Measurements from ENCODE around the gene EAF1. TPM values are rescaled to one million over a fixed set of nuclear protein-coding genes. Genes with fewer than 3 reads are reported as not detected.

EAF1 gene
- 10 to 100 TPM; 11.8 to 30.6 (median 20.6) TPM for total RNA-seq
- polyA plus RNA-seq, result 10 to 100 TPM in 1 of 3 donors, 1 to 10 TPM in 2; 2.6 to 22.5 (median 4.6) TPM
- long read RNA-seq, donor 1, full-length matches to known transcripts, result 7 of 7 reads
- long read RNA-seq, donor 1, partial matches to known transcripts, result 0 of 7 reads
- long read RNA-seq, donor 1, other reads (novel, unspliced or antisense), result 0 of 7 reads
- long read RNA-seq, donor 2, full-length matches to known transcripts, result 1 of 1 reads
- long read RNA-seq, donor 2, partial matches to known transcripts, result 0 of 1 reads
- long read RNA-seq, donor 2, other reads (novel, unspliced or antisense), result 0 of 1 reads
- long read RNA-seq, donor 3, full-length matches to known transcripts, result 4 of 4 reads
- long read RNA-seq, donor 3, partial matches to known transcripts, result 0 of 4 reads
- long read RNA-seq, donor 3, other reads (novel, unspliced or antisense), result 0 of 4 reads
- long read RNA-seq, donor 4, full-length matches to known transcripts, result 2 of 14 reads
- long read RNA-seq, donor 4, partial matches to known transcripts, result 0 of 14 reads
- long read RNA-seq, donor 4, other reads (novel, unspliced or antisense), result 12 of 14 reads
- long read RNA-seq, donor 5, full-length matches to known transcripts, result 7 of 9 reads
- long read RNA-seq, donor 5, partial matches to known transcripts, result 1 of 9 reads
- long read RNA-seq, donor 5, other reads (novel, unspliced or antisense), result 1 of 9 reads
- long read RNA-seq, donor 6, full-length matches to known transcripts, result 3 of 10 reads
- long read RNA-seq, donor 6, partial matches to known transcripts, result 2 of 10 reads
- long read RNA-seq, donor 6, other reads (novel, unspliced or antisense), result 5 of 10 reads
- long read RNA-seq, donor 7, full-length matches to known transcripts, result 2 of 2 reads
- long read RNA-seq, donor 7, partial matches to known transcripts, result 0 of 2 reads
- long read RNA-seq, donor 7, other reads (novel, unspliced or antisense), result 0 of 2 reads
- long read RNA-seq, donor 8, full-length matches to known transcripts, result 4 of 4 reads
- long read RNA-seq, donor 8, partial matches to known transcripts, result 0 of 4 reads
- long read RNA-seq, donor 8, other reads (novel, unspliced or antisense), result 0 of 4 reads
- long read RNA-seq, donor 9, full-length matches to known transcripts, result 4 of 4 reads
- long read RNA-seq, donor 9, partial matches to known transcripts, result 0 of 4 reads
- long read RNA-seq, donor 9, other reads (novel, unspliced or antisense), result 0 of 4 reads
- long read RNA-seq, donor 10, result 0 reads

- peak within 1 kb of the TSS in 4 of 5 donors; percentile 44 to 82 (median 70) for H3K27ac ChIP-seq
- TF ChIP-seq CTCF (IDR thresholded peaks at IDR 0.05) (peak in 3 of 6 experiments; percentile 21 to 37 (median 25)), POLR2A (IDR thresholded peaks at IDR 0.05) (peak in 1 of 2 donors; percentile 36)
- H3K4me1 ChIP-seq (replicated peaks in 1 of 2), result peaks cover 8 to 39% of the 10 kb centered on the region in 2 donors
- WGBS, 4 donors, result 0 to 4% (median 1%) methylated on average over 10 to 52 of the region's 52 CpGs
- H3K36me3 ChIP-seq (replicated peaks in 1 of 2), result peaks cover 0 to 25% of the 10 kb centered on the region in 2 donors
- peak within 1 kb of the TSS; percentile 83 to 96 (median 90) for H3K4me3 ChIP-seq
- no peaks in the 10 kb centered on the region for H3K9me3 ChIP-seq (replicated peaks in 1 of 3)
- intact Hi-C loops (cut with DNase I), result no loop called here
- no peaks in the 10 kb centered on the region for H3K27me3 ChIP-seq
- DNase-seq, result peak; percentile 74 to 89 (median 80)
Observed at GRCh38 chr3:15427182-15427880, at the start of gene EAF1, which contains the start of gene METTL6. EAF1 (plus strand) TSS chr3:15427598; CDS start chr3:15427780, 182 bp downstream. METTL6 (minus strand) TSS chr3:15427544; CDS start chr3:15426511, 1,033 bp downstream.

- WGBS, 4 donors, result 11 to 15% (median 13%) methylated on average over 16 of the region's 16 CpGs
Observed at GRCh38 chr3:15377961-15378791, 49.2 kb upstream of the EAF1 start.

More at GRCh38 chr3:15377961-15378791, 49.2 kb upstream of the EAF1 start:
- Histone ChIP-seq H3K36me3 (replicated peaks in 1 of 2) (no peaks in the 10 kb centered on the region), H3K9me3 (replicated peaks in 1 of 3) (no peaks in the 10 kb centered on the region), H3K4me1 (replicated peaks in 1 of 2) (peaks cover 12 to 18% of the 10 kb centered on the region in 2 donors), H3K27ac (peak overlapping the region; percentile 63 to 94 (median 80)), H3K27me3 (no peaks in the 10 kb centered on the region), H3K4me3 (no peak overlapping the region)
- TF ChIP-seq CTCF (IDR thresholded peaks at IDR 0.05) (peak; percentile 85 to 97 (median 93)), POLR2A (IDR thresholded peaks at IDR 0.05) (no peak)
- intact Hi-C loops (cut with DNase I), result loop anchor here in 1 of 2 donors (5.0 kb wide), 2 partner anchors 41 to 111 kb away; no protein-coding TSS in a partner anchor
- peak; percentile 97 to 99 (median 99) for DNase-seq

All from adrenal gland (tissue), 19 donors.